ENCODE data around the gene KDM6B.
A peak's percentile ranks its signal among the peaks of the same experiment; 100 is the strongest.

The KDM6B gene

GRCh38 chr17:7852919-7853690, 19.1 kb downstream of the KDM6B start:
- no peak for TF ChIP-seq CTCF (IDR thresholded peaks at IDR 0.05; ENCODE audit: low read depth, low read length)
- no peak for DNase-seq (ENCODE audit: low read depth in 2 of 2)
- no peak overlapping the region for H3K4me3 ChIP-seq (replicated peaks in 1 of 2; ENCODE audit: low read depth in 2 of 2, low read length in 2 of 2)

- no peak for DNase-seq (ENCODE audit: low read depth in 2 of 2)
- no peak for TF ChIP-seq CTCF (IDR thresholded peaks at IDR 0.05; ENCODE audit: low read depth, low read length)
- no peak overlapping the region for H3K4me3 ChIP-seq (replicated peaks in 1 of 2; ENCODE audit: low read depth in 2 of 2, low read length in 2 of 2)
Observed at GRCh38 chr17:7853691-7854038, 19.6 kb downstream of the KDM6B start.

GRCh38 chr17:7854078-7854777, 20.2 kb downstream of the KDM6B start:
- no peak for DNase-seq (ENCODE audit: low read depth in 2 of 2)
- no peak for TF ChIP-seq CTCF (IDR thresholded peaks at IDR 0.05; ENCODE audit: low read depth, low read length)
- H3K4me3 ChIP-seq (replicated peaks in 1 of 2; ENCODE audit: low read depth in 2 of 2, low read length in 2 of 2) = no peak overlapping the region

- TF ChIP-seq CTCF (IDR thresholded peaks at IDR 0.05; ENCODE audit: low read depth, low read length) = no peak
- no peak for DNase-seq (ENCODE audit: low read depth in 2 of 2)
- H3K4me3 ChIP-seq (replicated peaks in 1 of 2; ENCODE audit: low read depth in 2 of 2, low read length in 2 of 2) = peak within 1 kb of the TSS; percentile 19 to 80
Observed at GRCh38 chr17:7854851-7855659, 21.0 kb downstream of the KDM6B start, which contains the start of gene TMEM88. Gene TMEM88, plus strand, starts transcription at chr17:7855066. Its CDS starts 9 bp downstream, at chr17:7855075.

- no peak for TF ChIP-seq CTCF (IDR thresholded peaks at IDR 0.05; ENCODE audit: low read depth, low read length)
- no peak for DNase-seq (ENCODE audit: low read depth in 2 of 2)
- H3K4me3 ChIP-seq (replicated peaks in 1 of 2; ENCODE audit: low read depth in 2 of 2, low read length in 2 of 2) = peak overlapping the region; percentile 11 to 80
Observed at GRCh38 chr17:7855660-7856010, 21.6 kb downstream of the KDM6B start.

GRCh38 chr17:7856011-7856810, 22.2 kb downstream of the KDM6B start:
- no peak for TF ChIP-seq CTCF (IDR thresholded peaks at IDR 0.05; ENCODE audit: low read depth, low read length)
- DNase-seq (ENCODE audit: low read depth in 2 of 2) = peak; percentile 51 to 81
- H3K4me3 ChIP-seq (replicated peaks in 1 of 2; ENCODE audit: low read depth in 2 of 2, low read length in 2 of 2) = peak overlapping the region; percentile 70 to 80

All from cardiac fibroblast (primary cell).